Panc1 (cell line): Measurements from ENCODE around the gene CNGB1. TPM values are rescaled to one million over a fixed set of nuclear protein-coding genes. Genes with fewer than 3 reads are reported as not detected.

Source experiments
- ATAC-seq: fragments of 200-7000 bp; cut with Tn5 transposase; 2 replicates; pipeline ENCODE4 v1.9.1; 2020; ENCODE audit warnings: mild to moderate bottlenecking, moderate library complexity
- BruUV-seq: library from RNA; stranded (reverse); fragments of 400-500 nt; replicated peaks from 2 replicates; lab custom pipeline; 2021; lab: Mats Ljungman, UMichigan
- CTCF ChIA-PET: fragments of 300-600 bp; sonication (Branson Sonifier 250); formaldehyde crosslinking; loops from one replicate; lab custom pipeline; 2022; ENCODE audit warnings: antibody characterized with exemption; lab: Charles Lee
- POLR2A ChIA-PET: fragments of 300-600 bp; sonication (Branson Sonifier 250); formaldehyde crosslinking; loops from one replicate; lab custom pipeline; 2022; ENCODE audit warnings: antibody characterized with exemption; lab: Charles Lee
- DNase-seq: peaks from one replicate; pipeline ENCODE4 v3.0.0-alpha.2; 2010; ENCODE audit warnings: low read depth, low spot score
- H3K27ac ChIP-seq: 2 replicates; pipeline ENCODE4 v1.5.1; 2011; ENCODE audit warnings: mild to moderate bottlenecking, low read length, inconsistent platforms
- H3K27me3 ChIP-seq: fragments of 200-500 bp; sonication (Bioruptor generic); 2 replicates; pipeline ENCODE4 v1.6.0; 2014; ENCODE audit warnings: low read length, inconsistent platforms; ENCODE audit not compliant: control insufficient read depth, insufficient read depth
- H3K36me3 ChIP-seq: fragments of 200-500 bp; sonication (Bioruptor generic); 2 replicates; pipeline ENCODE4 v1.5.1; 2014; ENCODE audit warnings: inconsistent platforms, mild to moderate bottlenecking, low read length, moderate library complexity; ENCODE audit not compliant: control insufficient read depth, insufficient read depth
- H3K4me1 ChIP-seq: 2 replicates; pipeline ENCODE4 v1.5.1; 2011; ENCODE audit warnings: inconsistent platforms, mild to moderate bottlenecking, low read length, moderate library complexity; ENCODE audit not compliant: control insufficient read depth, insufficient read depth
- H3K4me3 ChIP-seq, 2 experiments: 2 replicates each; pipeline ENCODE4 v1.5.1; 2011 to 2012; ENCODE audit warnings: low read depth in 2 of 2, low read length in 2 of 2, mild to moderate bottlenecking in 2 of 2, inconsistent platforms in 1 of 2, moderate library complexity in 1 of 2
- H3K9me3 ChIP-seq: fragments of 200-500 bp; sonication (Bioruptor generic); 2 replicates; pipeline ENCODE4 v1.5.1; 2014; ENCODE audit warnings: low read depth, mild to moderate bottlenecking, inconsistent platforms, low read length, moderate library complexity; ENCODE audit not compliant: control insufficient read depth, insufficient read depth
- CTCF ChIP-seq: fragments of 450-650 bp; IDR thresholded peaks from 2 replicates; pipeline ENCODE4 v1.5.1; 2017; ENCODE audit warnings: mild to moderate bottlenecking
- POLR2AphosphoS5 ChIP-seq: IDR thresholded peaks from 2 replicates; pipeline ENCODE4 v1.6.1; 2012; ENCODE audit warnings: mild to moderate bottlenecking, low read depth, low read length, moderate library complexity
- REST ChIP-seq, 2 experiments: IDR thresholded peaks; 2 replicates each; pipeline ENCODE4 v1.6.1; 2011 to 2012; ENCODE audit warnings: low read depth in 2 of 2, control low read depth in 1 of 2, low read length in 1 of 2, mild to moderate bottlenecking in 1 of 2, moderate library complexity in 1 of 2; ENCODE audit not compliant: insufficient read depth in 1 of 2
- SIN3A ChIP-seq: IDR thresholded peaks from 2 replicates; pipeline ENCODE4 v1.6.1; 2012; ENCODE audit warnings: low read depth, mild to moderate bottlenecking, low read length, moderate library complexity, borderline replicate concordance; ENCODE audit not compliant: insufficient read depth
- TCF7L2 ChIP-seq: IDR thresholded peaks from 2 replicates; pipeline ENCODE4 v1.6.1; 2011; ENCODE audit warnings: mild to moderate bottlenecking, low read depth, low read length, inconsistent platforms
- in situ Hi-C: cut with HindIII; loops from 2 replicates; pipeline ENCODE4 v1.10.0; 2016; ENCODE audit warnings: low sequenced_read_pairs, low pct_unique_long_range_greater_than_20kb
- intact Hi-C: fragments of 100-400 bp; cut with micrococcal nuclease; formaldehyde crosslinking; loops from one replicate; pipeline ENCODE4 v1.10.0; 2022; ENCODE audit not compliant: unreplicated experiment
- total RNA-seq: library from RNA; stranded (reverse); gene quantifications from one replicate; pipeline ENCODE4 v1.2.1, GENCODE V29; 2021; ENCODE audit not compliant: unreplicated experiment

Gene CNGB1
- total RNA-seq, 1 experiment from 2014 or later: not detected

- no peak overlapping the region for H3K4me3 ChIP-seq
- intact Hi-C loops: no loop called here
- TF ChIP-seq REST (IDR thresholded peaks at IDR 0.05; ENCODE audit: insufficient read depth in 1 of 2, low read depth in 2 of 2, low read length in 1 of 2) (no peak), POLR2AphosphoS5 (no peak), SIN3A (no peak), TCF7L2 (no peak), CTCF (no peak)
- H3K36me3 ChIP-seq: no peaks in the 10 kb centered on the region
- no peak overlapping the region for H3K27ac ChIP-seq
- no peaks in the 10 kb centered on the region for H3K4me1 ChIP-seq
- ChIA-PET POLR2A (no interaction called here), CTCF (no interaction called here)
- no peak for ATAC-seq
- BruUV-seq: no TSS peak
- DNase-seq: no peak
- no peaks in the 10 kb centered on the region for H3K9me3 ChIP-seq
- H3K27me3 ChIP-seq: no peaks in the 10 kb centered on the region
- in situ Hi-C loops: no loop called here
Measured at GRCh38 chr16:57950382-57950781, 20.5 kb downstream of the CNGB1 start.

GRCh38 chr16:57949595-57950238 lies 21.2 kb downstream of the CNGB1 start:
- DNase-seq: no peak
- H3K36me3 ChIP-seq: no peaks in the 10 kb centered on the region
- TF ChIP-seq SIN3A (no peak), POLR2AphosphoS5 (no peak)
- no TSS peak for BruUV-seq
- no peaks in the 10 kb centered on the region for H3K27me3 ChIP-seq
- intact Hi-C loops: no loop called here
- H3K9me3 ChIP-seq: no peaks in the 10 kb centered on the region
- ATAC-seq: no peak
- H3K4me3 ChIP-seq: no peak overlapping the region
- CTCF ChIA-PET: no interaction called here
- no peak overlapping the region for H3K27ac ChIP-seq
- H3K4me1 ChIP-seq: no peaks in the 10 kb centered on the region
- in situ Hi-C loops: no loop called here
- POLR2A ChIA-PET: no interaction called here

GRCh38 chr16:57949013-57949412 lies 21.9 kb downstream of the CNGB1 start:
- TF ChIP-seq TCF7L2: no peak
- TF ChIP-seq REST (IDR thresholded peaks at IDR 0.05; ENCODE audit: insufficient read depth in 1 of 2, low read depth in 2 of 2, low read length in 1 of 2): no peak
- TF ChIP-seq POLR2AphosphoS5: no peak
- TF ChIP-seq SIN3A: no peak
- no peak for TF ChIP-seq CTCF
- in situ Hi-C loops (no loop called here), intact Hi-C loops (no loop called here)
- Histone ChIP-seq H3K27ac (no peak overlapping the region), H3K36me3 (no peaks in the 10 kb centered on the region), H3K4me1 (no peaks in the 10 kb centered on the region), H3K27me3 (no peaks in the 10 kb centered on the region), H3K4me3 (no peak overlapping the region), H3K9me3 (no peaks in the 10 kb centered on the region)
- CTCF ChIA-PET: no interaction called here
- BruUV-seq: no TSS peak
- DNase-seq: no peak
- POLR2A ChIA-PET: no interaction called here
- no peak for ATAC-seq
